Erythroblast (primary cell): ENCODE data around the gene MAN1C1.

ENCODE experiments used
- DNase-seq, 2 experiments: peaks; one replicate each; lab custom pipeline; 2025; lab: John Stamatoyannopoulos, UW
- GATA1 ChIP-seq: IDR thresholded peaks from 2 replicates; pipeline ENCODE4 v1.6.1; 2011; ENCODE audit warnings: low read depth, mild to moderate bottlenecking, control low read depth, low read length, moderate library complexity
- POLR2A ChIP-seq: IDR thresholded peaks from 2 replicates; pipeline ENCODE4 v1.6.1; 2011; ENCODE audit warnings: mild to moderate bottlenecking, low read length

MAN1C1 gene

DNA sequence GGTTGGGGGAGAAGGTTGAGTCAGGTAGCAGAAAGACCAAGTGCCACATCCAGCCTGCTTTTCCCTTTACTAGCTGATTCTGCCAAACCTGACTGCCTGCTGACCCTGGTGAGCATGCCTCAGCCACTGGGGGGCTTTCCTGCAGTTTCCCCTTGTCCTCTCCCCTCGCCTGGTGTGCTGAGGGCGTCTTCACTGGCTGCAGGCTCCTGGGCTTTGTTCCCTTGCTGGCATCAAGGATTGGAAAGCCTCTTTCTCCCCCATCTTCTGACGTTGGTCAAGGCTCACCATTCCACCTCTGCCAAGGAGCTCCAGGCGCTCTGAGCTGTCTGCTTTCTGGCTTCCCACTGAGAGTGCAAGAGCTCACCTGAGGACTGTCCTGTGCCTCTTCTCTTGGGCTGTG is 28.4 kb downstream of the MAN1C1 start:
- DNase-seq = no peak
- TF ChIP-seq POLR2A (no peak), GATA1 (no peak)

DNA sequence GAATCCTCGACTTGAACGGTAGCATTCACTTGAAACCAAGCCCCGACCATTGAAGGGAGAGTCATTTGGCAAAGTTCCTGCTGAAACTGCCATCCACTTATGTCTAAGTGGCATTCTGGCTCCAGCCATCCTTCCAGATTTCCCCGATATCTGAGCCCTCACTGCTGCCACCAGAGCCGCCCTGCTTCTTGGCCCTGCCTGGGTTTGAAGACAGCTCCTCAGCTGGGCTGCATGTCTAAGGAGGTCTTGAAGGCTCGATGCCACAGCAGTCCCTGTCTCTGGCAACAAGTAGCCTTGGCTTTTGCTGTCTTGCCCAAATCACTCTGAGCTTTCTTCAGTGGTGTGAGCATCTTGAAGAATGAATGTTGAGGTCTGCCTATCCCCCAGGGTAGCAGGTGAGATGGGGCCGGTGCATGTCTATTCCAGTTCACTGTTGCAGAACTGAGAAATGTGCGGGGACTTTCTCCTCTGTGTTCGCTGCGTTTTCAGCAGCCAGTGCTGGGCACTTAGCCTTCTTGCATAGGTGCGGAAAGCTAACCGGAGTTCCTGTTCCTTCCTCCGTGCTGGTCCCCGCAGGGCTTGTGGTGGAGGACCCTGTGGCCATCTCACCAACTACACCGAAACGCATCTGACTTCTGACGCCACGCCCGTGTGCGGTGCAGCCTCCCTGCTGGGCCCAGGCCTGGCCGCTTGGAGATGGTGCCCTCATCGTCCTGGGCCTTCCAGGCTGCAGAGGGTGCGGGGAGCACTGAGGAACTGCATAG is 29.2 kb downstream of the MAN1C1 start:
- TF ChIP-seq POLR2A (no peak), GATA1 (no peak)
- DNase-seq = no peak

- DNase-seq = no peak
- TF ChIP-seq GATA1 (no peak), POLR2A (no peak)
Measured at GRCh38 chr1:25647106-25647505, 30.5 kb downstream of the MAN1C1 start.

- no peak for DNase-seq
- TF ChIP-seq POLR2A (no peak), GATA1 (no peak)
Measured at GRCh38 chr1:25647863-25648262, 31.3 kb downstream of the MAN1C1 start.

GRCh38 chr1:25648681-25649440 is 32.3 kb downstream of the MAN1C1 start:
- no peak for TF ChIP-seq POLR2A
- no peak for DNase-seq

- TF ChIP-seq GATA1 (no peak), POLR2A (no peak)
- DNase-seq = no peak
Measured at GRCh38 chr1:25649505-25650288, 33.1 kb downstream of the MAN1C1 start.

DNA sequence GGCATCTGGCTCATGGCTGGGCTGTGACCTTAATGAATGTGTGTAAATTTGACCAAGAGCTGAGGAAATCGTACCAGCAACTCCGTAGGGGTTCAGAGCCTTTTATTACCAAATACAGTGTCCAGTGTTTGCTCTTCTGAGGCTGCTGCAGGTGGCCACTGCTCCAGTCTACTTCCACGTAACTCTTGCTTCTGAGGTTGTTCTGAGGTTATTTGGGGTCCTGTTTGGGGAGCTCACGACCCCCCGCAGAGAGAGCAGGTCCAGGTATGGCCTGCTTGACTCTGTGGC is 33.6 kb downstream of the MAN1C1 start:
- TF ChIP-seq GATA1 (no peak), POLR2A (no peak)
- no peak for DNase-seq

- TF ChIP-seq POLR2A (no peak), GATA1 (no peak)
- no peak for DNase-seq
Measured at GRCh38 chr1:25651036-25651640, 34.5 kb downstream of the MAN1C1 start.

DNA sequence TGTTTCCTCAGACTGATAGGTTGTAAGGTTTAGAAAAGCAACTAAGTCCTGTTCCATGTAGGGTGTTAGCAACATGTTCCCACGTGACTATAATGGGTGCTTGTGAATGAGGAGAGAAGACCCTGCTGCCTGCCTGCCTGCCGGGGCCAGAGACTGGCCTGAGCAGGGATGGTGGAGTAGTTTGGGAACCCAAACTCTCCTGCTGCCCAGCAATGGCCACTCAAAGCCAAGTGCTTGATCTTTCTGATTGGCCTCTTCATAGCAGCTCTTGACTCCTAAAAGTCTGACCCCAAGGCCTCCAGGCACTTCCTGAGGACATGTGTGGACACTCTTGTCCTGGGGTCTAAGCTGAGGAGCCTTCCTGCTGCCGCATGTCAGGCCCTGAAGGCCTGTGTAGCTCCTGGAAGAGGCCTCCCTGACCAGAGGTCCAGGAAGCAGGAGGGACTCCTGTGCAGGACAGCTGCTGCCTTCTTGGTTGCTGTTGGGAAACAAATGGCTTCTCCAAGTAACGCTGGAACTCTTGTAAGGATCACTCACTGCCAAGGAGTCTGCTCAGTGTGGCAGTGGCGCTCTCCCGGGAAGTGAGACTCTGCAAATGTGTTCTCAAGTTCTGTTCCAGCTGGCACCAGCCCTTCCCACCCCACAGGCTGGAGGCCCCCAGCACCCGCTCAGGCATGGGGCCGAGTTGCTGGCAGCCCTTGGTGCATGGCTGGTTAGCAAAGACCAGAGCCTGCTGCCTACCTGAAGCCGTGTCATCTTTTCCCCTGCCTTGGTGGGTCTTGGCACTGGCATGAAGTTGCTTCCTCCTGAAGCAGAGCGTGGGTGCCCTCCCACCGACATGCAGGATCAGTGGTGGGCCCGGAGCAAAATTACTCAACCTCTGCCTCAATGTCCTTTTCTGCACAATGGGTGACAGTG is 35.5 kb downstream of the MAN1C1 start:
- DNase-seq = no peak

GRCh38 chr1:25653558-25653957 is 37.0 kb downstream of the MAN1C1 start:
- no peak for DNase-seq
- TF ChIP-seq GATA1 = no peak
- TF ChIP-seq POLR2A = no peak

More for the DNA sequence above, 35.5 kb downstream of the MAN1C1 start:
- TF ChIP-seq GATA1 = no peak
- TF ChIP-seq POLR2A = no peak

GRCh38 chr1:25654109-25654660 is 37.6 kb downstream of the MAN1C1 start:
- DNase-seq = no peak
- TF ChIP-seq POLR2A (no peak), GATA1 (no peak)

DNA sequence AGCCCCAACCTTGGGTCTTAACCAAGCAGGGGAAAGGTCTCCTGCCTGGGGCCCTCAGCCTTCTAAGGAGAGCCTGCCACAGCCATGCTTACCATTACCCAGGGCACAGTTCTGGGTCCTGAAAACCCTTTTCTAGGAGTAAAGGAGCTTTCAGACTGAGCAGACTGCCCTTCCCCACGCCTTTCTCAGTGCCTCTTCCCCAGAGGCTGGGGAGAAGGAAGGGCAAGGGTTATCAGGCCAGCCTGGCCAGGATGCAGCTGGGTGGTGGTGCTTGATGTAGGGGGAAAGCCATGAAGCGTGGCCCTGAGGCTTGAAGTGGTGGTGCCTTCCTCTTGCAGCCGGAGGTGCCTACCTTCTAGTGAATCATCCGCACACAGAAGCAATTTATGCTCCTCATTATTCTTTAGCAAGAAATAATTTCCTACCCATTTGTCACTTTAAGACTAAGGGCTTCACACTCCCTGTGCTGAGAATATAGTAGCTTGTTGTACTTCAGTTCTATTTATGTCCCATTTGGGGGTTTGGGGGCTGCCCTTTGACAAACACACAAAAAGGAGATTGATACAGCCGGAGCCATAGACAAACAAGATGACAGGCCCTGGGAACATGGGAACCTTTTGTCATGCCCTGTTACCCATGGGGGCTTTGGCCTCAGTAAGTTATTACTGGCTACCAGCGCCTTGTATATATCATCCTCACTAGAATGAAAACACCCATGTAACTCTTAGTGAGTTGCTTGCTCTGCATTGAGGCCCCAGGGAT is 40.7 kb downstream of the MAN1C1 start:
- DNase-seq = no peak
- no peak for TF ChIP-seq POLR2A
- no peak for TF ChIP-seq GATA1
